Measurements from ENCODE around the gene FLYWCH1.

DNA sequence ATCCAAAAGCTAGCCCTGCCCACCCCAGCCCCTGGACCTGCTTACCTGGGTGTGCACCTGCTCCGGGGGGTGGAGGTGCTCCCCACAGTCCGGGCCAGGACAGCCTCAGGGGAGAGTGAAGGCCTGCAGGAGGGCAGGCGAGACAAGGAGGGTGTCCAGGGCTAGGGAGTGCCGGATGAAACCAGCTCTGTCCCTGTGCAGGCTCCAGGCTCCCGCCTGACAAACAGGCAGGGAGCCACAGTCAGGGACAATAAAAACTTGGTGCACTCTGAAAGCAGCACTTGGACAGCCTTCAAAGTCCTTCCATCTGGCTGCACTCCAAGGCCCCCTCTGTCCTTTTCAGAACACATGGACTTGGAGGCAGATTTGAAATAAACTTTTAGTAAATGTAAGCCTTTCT, 61.4 kb downstream of the FLYWCH1 start:
- TF ChIP-seq POLR2A (IDR thresholded peaks at IDR 0.05; ENCODE audit: low read depth, low read length): peak; percentile 7; the same call in 1 of the 2 replicates
- TF ChIP-seq, protein P1, sequence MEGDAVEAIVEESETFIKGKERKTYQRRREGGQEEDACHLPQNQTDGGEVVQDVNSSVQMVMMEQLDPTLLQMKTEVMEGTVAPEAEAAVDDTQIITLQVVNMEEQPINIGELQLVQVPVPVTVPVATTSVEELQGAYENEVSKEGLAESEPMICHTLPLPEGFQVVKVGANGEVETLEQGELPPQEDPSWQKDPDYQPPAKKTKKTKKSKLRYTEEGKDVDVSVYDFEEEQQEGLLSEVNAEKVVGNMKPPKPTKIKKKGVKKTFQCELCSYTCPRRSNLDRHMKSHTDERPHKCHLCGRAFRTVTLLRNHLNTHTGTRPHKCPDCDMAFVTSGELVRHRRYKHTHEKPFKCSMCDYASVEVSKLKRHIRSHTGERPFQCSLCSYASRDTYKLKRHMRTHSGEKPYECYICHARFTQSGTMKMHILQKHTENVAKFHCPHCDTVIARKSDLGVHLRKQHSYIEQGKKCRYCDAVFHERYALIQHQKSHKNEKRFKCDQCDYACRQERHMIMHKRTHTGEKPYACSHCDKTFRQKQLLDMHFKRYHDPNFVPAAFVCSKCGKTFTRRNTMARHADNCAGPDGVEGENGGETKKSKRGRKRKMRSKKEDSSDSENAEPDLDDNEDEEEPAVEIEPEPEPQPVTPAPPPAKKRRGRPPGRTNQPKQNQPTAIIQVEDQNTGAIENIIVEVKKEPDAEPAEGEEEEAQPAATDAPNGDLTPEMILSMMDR (IDR thresholded peaks at IDR 0.05 in 2 of 3, conservative IDR thresholded peaks at IDR 0.05 in 1 of 3; ENCODE audit: control insufficient read depth in 2 of 3, extremely low read depth in 1 of 3, insufficient read depth in 1 of 3, low read depth in 3 of 3, low read length in 3 of 3): no peak
- TF ChIP-seq MYC (IDR thresholded peaks at IDR 0.05; ENCODE audit: insufficient read depth, insufficient read length, insufficient replicate concordance, low read length, severe bottlenecking): no peak
- no peak for TF ChIP-seq JUND (IDR thresholded peaks at IDR 0.05; ENCODE audit: low read depth, low read length)
- no peak for TF ChIP-seq NFXL1 (IDR thresholded peaks at IDR 0.05; ENCODE audit: borderline replicate concordance)
